DND-41 (cell line): ENCODE data around the gene RAB11FIP5.

ENCODE experiments used
- ATAC-seq: fragments of 200-7000 bp; cut with Tn5 transposase; 3 replicates; pipeline ENCODE4 v1.9.1; 2021; ENCODE audit warnings: low read depth; ENCODE audit not compliant: insufficient read depth
- DNase-seq: peaks from one replicate; pipeline ENCODE4 v3.0.0-alpha.2; 2020
- H2AFZ ChIP-seq: 2 replicates; pipeline ENCODE4 v1.6.0; 2012; ENCODE audit warnings: low read depth, low read length
- H3K27ac ChIP-seq: 2 replicates; pipeline ENCODE4 v1.5.1; 2012; ENCODE audit warnings: low read length, inconsistent platforms
- H3K27me3 ChIP-seq: fragments of 200-600 bp; sonication (generic); 2 replicates; pipeline ENCODE4 v1.6.0; 2012; ENCODE audit warnings: low read length, mild to moderate bottlenecking, inconsistent platforms; ENCODE audit not compliant: insufficient read depth, poor library complexity
- H3K36me3 ChIP-seq: 2 replicates; pipeline ENCODE4 v1.5.1; 2012; ENCODE audit warnings: low read length, inconsistent platforms; ENCODE audit not compliant: insufficient read depth
- H3K4me1 ChIP-seq: 2 replicates; pipeline ENCODE4 v1.5.1; 2012; ENCODE audit warnings: mild to moderate bottlenecking, low read length; ENCODE audit not compliant: insufficient read depth
- H3K4me2 ChIP-seq: 2 replicates; pipeline ENCODE4 v1.6.0; 2012; ENCODE audit warnings: mild to moderate bottlenecking, moderate library complexity, low read length, inconsistent platforms; ENCODE audit not compliant: insufficient read depth
- H3K4me3 ChIP-seq, 2 experiments: fragments of 200-600 bp in 1 of 2; shearing (Covaris generic) in 1 of 2; 2 replicates each; pipeline ENCODE4 v1.5.1; 2012 to 2016; ENCODE audit warnings: inconsistent platforms in 2 of 2, low read length in 2 of 2, mild to moderate bottlenecking in 2 of 2, low read depth in 1 of 2, moderate library complexity in 1 of 2
- H3K79me2 ChIP-seq: 2 replicates; pipeline ENCODE4 v1.6.0; 2012; ENCODE audit warnings: low read length, inconsistent platforms; ENCODE audit not compliant: insufficient read depth
- H3K9ac ChIP-seq: 2 replicates; pipeline ENCODE4 v1.6.0; 2012; ENCODE audit warnings: low read depth, mild to moderate bottlenecking, inconsistent platforms, low read length, moderate library complexity
- H3K9me3 ChIP-seq: 2 replicates; pipeline ENCODE4 v1.5.1; 2012; ENCODE audit warnings: low read length, moderate library complexity, mild to moderate bottlenecking, inconsistent platforms; ENCODE audit not compliant: insufficient read depth, severe bottlenecking
- H4K20me1 ChIP-seq: 2 replicates; pipeline ENCODE4 v1.6.0; 2012; ENCODE audit warnings: low read length; ENCODE audit not compliant: insufficient read depth
- EZH2 ChIP-seq: IDR thresholded peaks from 3 replicates; pipeline ENCODE4 v1.6.1; 2012; ENCODE audit warnings: borderline replicate concordance, low read depth, mild to moderate bottlenecking, moderate library complexity, low read length, inconsistent platforms; ENCODE audit not compliant: severe bottlenecking
- TF ChIP-seq, protein P1 (sequence below): IDR thresholded peaks from 2 replicates; pipeline ENCODE4 v1.5.1; 2012; ENCODE audit warnings: borderline replicate concordance, low read length, moderate library complexity, mild to moderate bottlenecking; ENCODE audit not compliant: poor library complexity, severe bottlenecking; ENCODE audit errors: extremely low read depth

RAB11FIP5 gene

DNA sequence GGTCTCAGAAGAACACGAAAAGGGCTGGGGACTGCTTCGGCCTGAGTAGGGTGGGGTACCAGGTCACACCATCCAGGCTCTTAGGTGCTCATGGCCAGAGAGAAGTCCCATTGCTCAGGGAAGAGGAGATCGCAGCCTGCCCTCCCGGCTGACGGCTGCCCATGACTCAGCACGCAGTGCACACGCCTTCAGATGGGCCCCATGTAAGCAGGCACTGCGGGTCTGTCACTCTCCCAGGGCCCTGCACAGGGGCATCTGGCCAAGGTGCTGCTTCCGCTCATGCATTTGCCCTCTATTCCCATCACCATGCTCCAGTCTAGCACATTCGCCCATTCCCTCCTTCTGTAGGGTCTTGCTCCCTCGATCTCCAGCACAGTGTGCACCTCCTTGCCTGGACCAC lies 76.0 kb downstream of the RAB11FIP5 start:
- H3K4me1 ChIP-seq: no peaks in the 10 kb centered on the region
- no peak overlapping the region for H3K4me2 ChIP-seq
- H3K9ac ChIP-seq: no peak overlapping the region
- ATAC-seq: 0 out of 3 replicates have a peak, but pooled peaks have one; percentile 35
- H3K27ac ChIP-seq: no peak overlapping the region
- no peaks in the 10 kb centered on the region for H3K36me3 ChIP-seq
- DNase-seq: no peak
- H2AFZ ChIP-seq: no peak overlapping the region
- H3K4me3 ChIP-seq: no peak overlapping the region
- H3K79me2 ChIP-seq: no peaks in the 10 kb centered on the region
- peaks cover 3% of the 10 kb centered on the region; the same call in 1 of the 2 replicates for H4K20me1 ChIP-seq
- H3K9me3 ChIP-seq: no peaks in the 10 kb centered on the region
- no peak for TF ChIP-seq EZH2
- TF ChIP-seq, protein P1, sequence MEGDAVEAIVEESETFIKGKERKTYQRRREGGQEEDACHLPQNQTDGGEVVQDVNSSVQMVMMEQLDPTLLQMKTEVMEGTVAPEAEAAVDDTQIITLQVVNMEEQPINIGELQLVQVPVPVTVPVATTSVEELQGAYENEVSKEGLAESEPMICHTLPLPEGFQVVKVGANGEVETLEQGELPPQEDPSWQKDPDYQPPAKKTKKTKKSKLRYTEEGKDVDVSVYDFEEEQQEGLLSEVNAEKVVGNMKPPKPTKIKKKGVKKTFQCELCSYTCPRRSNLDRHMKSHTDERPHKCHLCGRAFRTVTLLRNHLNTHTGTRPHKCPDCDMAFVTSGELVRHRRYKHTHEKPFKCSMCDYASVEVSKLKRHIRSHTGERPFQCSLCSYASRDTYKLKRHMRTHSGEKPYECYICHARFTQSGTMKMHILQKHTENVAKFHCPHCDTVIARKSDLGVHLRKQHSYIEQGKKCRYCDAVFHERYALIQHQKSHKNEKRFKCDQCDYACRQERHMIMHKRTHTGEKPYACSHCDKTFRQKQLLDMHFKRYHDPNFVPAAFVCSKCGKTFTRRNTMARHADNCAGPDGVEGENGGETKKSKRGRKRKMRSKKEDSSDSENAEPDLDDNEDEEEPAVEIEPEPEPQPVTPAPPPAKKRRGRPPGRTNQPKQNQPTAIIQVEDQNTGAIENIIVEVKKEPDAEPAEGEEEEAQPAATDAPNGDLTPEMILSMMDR: no peak
- H3K27me3 ChIP-seq: no peaks in the 10 kb centered on the region

DNA sequence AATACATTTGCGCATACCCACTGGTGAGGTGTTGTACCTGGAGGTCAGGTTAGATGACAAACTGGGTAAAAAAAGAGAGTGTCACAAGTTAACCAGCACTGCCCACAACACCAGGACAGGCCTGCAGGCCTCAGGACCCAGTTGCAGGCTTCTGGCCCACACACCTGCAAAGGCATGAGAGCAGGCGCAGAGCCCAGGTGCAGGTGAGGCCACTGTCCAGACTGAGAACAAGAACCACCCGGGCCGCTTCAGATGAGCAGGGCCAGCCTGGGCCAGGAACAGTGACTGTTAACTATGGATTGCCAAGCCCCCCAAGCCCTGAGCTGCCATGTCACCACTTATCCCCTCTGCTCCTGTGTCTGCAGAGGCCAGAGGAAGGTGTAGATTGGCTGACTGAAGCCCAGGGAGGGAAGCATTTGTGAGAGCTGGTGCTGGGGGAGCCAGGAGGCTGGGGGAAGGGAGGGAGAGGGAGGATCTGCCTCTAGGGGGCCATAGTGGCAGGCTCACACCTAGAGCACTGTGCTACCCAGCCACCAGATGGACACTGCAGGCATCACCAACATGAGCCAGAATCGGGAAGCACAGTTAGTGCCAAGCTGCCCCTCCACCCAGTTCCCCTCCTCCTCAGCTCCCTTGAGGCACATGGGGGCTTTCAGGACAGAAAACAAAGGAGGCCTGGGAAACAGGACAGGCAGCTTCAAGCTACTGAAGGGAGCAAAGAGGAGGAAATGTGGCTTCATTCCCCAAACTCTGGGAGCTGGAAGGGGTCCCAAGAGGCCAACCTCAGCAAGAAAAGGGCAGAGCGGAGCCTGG lies 76.6 kb downstream of the RAB11FIP5 start:
- Histone ChIP-seq H3K4me3 (no peak overlapping the region), H2AFZ (no peak overlapping the region), H3K27me3 (no peaks in the 10 kb centered on the region), H3K4me2 (no peak overlapping the region), H3K9ac (no peak overlapping the region), H3K27ac (no peak overlapping the region), H3K9me3 (no peaks in the 10 kb centered on the region), H3K79me2 (no peaks in the 10 kb centered on the region), H4K20me1 (peaks cover 3% of the 10 kb centered on the region), H3K4me1 (no peaks in the 10 kb centered on the region), H3K36me3 (no peaks in the 10 kb centered on the region)
- TF ChIP-seq, protein P1: no peak
- no peak for TF ChIP-seq EZH2
- ATAC-seq (no peak), DNase-seq (no peak)

DNA sequence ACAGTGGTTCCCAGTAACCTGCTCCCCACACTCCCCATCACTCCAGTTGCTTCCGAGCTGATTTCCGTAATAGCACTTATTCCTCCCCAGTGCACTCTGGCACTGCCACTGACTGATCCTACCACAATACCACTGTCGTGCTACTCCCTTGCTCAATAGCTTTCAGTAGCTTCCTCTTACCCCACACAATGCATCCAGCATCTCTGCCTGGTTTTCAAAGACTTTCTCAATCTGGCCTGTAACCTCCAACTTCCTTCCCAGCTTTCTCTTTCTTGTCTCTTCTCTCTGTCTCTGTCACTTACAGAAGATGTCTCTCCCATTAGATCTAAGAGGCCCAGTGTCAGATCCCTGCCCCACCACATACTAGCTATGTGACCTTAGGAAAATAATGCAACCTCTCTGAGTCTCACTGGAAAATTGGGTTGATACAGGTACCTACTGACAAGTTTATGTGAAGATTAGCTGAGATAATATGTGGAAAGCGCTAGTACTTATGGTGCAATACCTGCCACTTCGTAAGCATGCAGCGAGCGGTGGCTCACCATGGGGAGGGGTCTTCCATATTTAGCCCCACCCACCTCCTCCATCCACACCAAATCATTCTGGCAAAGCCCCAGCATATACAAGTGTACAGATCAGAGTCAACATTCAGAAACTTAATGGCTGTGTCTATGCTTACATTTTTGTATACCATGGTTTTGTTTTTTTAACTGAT lies 77.9 kb downstream of the RAB11FIP5 start:
- no peaks in the 10 kb centered on the region for H3K27me3 ChIP-seq
- no peak overlapping the region for H3K9ac ChIP-seq
- TF ChIP-seq, protein P1: no peak
- no peak for TF ChIP-seq EZH2
- H3K4me2 ChIP-seq: no peak overlapping the region
- peaks cover 3% of the 10 kb centered on the region for H4K20me1 ChIP-seq
- H3K79me2 ChIP-seq: no peaks in the 10 kb centered on the region
- no peaks in the 10 kb centered on the region for H3K9me3 ChIP-seq
- no peak overlapping the region for H3K27ac ChIP-seq
- H2AFZ ChIP-seq: no peak overlapping the region
- ATAC-seq (no peak), DNase-seq (no peak)
- H3K36me3 ChIP-seq: no peaks in the 10 kb centered on the region
- H3K4me1 ChIP-seq: no peaks in the 10 kb centered on the region
- H3K4me3 ChIP-seq: no peak overlapping the region
